ENCODE results near the gene CRIP2.

Gene CRIP2

GRCh38 chr14:105500726-105501101, 26.1 kb downstream of the CRIP2 start:
- no peak for DNase-seq

DNA sequence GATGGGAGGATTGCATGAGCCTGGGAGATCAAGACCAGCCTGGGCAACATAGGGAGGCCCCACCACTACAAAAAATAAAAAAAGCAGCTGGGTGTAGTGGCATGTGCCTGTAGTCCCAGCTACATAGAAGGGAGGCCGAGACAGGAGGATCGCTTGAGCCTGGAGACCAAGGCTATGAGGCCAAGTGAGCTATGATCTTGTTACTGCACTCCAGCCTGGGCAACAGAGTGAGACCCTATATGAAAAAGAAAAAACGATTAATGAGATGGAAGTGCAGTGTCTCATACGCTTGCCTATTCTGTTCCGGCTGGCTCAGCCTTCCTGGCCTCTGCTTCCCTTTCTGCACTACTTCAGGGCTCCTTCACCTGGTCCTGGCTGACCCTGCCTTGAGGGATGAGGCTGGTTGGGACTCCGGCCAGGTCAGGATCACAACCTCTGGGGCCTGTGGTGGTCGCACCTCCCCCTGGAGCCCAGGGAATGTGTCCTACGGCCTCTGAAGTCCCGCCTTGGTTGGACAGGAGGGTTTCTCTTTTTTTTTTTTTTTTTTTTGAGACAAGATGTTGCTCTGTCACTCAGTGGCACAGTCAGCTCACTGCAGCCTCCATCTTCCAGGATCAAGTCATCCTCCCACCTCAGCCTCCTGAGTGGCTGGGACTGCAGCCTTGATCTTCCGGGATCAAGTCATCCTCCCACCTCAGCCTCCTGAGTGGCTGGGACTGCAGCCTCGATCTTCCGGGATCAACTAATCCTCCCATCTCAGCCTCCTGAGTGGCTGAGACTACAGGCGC, 27.1 kb downstream of the CRIP2 start:
- DNase-seq = no peak

DNA sequence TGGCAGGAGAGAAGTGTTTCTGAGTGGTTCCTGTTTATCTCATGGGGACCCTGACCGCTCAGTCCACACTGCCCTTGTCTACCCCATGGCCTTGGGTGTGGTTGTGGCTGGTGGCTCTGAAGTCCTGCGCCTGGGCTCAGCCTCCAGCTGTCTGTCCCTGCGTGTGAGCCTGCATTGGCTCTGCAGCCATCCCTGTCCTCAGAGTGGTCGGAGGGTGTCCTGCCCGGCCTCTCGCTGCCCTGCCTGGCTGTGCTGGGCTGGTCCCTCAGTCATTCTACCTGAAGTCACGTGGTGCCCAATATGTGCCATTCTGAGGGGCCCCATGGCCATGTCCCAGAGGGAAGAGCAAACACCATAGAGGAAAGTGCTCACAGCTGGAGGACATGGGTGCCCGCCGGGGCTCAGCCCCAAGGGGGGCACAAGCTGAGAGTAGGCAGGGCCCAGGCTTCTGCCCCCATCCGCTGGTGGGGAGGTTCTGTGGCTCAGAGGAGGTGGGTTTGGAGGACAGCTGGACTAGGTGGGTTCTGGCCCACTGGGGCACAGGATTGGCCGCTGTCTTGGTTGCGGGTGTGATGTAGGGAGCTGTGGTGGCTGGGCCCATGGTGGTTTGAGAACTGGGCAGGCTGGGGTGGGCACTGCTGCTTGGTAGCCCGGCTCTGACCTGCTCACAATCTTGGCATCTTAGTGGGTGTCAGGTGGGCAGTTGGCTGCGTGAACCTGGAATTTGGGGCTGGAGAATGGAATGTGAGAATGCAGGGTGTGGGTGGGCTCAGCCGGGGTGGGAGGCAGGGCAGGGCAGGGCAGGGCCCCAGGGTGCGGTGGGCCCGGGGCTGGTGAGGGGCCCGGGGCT, 28.1 kb downstream of the CRIP2 start:
- no peak for DNase-seq

DNA sequence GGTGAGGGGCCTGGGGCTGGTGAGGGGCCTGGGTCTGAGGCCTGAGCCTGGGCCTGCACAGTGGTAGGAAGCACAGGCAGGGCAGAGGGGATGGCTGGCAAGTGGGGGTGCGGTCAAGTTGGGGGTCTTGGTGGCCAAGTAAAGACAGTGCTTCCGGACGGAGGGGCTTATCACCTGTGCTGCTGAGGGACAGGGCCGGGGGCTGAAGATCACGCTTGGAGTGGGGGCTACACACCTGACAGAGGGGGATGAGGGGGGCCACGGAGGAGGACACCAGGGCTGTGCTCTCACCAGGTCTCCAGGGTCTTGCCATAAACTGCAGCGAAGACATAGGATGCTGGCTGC, 28.6 kb downstream of the CRIP2 start:
- DNase-seq = no peak

- no peak for DNase-seq
Measured at GRCh38 chr14:105503935-105504692, 29.5 kb downstream of the CRIP2 start.

DNA sequence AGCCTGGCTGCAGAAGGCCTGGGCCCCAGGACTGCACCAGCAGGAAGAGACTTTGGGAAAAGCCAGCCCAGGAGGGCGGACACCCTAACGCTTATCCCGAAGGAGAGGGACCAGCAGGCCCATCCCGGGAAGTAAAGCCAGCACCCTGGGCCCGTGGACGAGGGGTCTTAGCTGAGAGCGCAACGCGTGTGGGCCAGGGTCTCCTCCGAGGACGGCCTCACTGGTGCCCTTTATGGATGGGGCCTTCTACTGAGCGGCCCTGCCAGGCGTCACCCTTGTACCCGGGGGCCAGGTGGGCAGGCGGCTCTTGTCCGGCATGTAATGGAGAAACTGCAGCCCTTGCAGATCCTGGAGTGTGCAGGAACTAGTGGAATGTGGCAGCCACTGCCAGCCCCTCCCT, 30.5 kb downstream of the CRIP2 start:
- no peak for DNase-seq

DNA sequence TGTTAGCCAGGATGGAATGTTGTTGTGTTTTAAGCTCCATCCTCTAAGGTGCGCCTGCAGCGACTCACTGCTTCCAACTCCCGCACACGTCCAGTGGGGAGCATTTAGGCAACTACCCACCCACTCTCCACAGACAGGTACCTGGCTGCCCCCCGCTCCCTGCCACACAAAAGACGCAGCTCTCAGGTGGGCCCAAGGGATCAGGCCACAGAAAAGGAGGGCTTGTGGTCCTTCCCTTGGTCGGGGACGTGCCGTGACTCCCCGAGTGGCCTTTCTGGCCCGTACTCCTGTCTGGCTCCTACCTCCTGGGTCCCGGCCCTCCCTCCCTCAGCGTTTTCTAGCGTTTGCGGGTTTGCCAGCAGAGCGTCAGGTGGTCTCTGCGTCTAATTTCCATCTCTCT, 32.6 kb downstream of the CRIP2 start:
- no peak for DNase-seq

GRCh38 chr14:105508069-105508468, 33.4 kb downstream of the CRIP2 start:
- no peak for DNase-seq

DNA sequence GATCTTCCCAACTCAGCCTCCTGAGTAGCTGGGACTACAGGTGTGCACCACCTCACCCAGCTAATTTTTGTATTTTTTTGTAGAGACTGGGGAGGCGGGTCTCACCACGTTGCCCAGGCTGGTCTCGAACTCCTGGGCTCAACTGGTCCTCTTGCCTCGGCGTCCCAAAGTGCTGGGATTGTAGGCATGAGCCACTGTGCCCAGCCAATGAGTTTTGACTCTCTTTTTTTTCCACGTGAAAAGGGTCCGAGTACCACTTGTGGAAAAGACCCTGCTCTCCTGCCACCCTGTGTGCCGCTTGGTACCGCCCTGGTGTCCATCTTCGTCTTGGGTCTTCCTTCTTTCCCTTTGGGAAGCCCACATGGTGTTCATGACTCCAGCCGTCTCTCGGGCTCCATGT, 34.0 kb downstream of the CRIP2 start:
- DNase-seq = no peak

- no peak for DNase-seq
Measured at GRCh38 chr14:105517096-105517495, 42.5 kb downstream of the CRIP2 start.

DNA sequence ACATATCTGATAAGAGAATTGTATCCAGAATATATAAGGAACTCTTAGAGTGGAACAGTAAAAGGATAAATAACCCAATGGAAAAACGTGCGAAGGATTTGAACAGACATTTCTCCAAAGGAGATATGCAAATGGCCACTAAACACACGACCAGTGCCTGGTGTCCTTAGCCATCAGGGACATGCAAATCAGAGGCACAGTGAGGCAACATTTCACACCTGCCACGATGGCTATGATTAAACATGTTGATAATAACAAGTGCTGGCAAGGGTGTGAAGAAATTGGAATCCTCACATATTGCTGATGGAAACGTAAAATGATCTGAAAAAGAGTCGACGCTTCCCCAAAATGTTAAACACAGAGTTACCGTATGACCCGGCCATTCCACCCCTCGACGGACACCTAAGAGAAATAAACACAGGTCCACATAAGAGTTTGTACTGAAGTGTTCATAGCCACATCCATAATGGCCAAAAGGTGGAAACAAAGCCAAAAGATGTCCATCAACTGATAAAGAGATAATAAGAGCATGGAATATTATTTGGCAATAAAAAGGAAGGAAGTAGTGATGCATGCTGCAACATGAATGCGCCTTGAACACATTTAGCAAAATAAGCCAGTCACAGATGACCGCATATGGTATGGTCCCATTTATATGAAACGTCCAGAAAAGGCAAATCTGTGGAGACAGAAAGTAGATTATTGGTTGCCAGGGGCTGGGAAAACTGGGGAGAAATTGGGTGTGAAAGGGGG, 45.5 kb downstream of the CRIP2 start:
- no peak for DNase-seq

DNA sequence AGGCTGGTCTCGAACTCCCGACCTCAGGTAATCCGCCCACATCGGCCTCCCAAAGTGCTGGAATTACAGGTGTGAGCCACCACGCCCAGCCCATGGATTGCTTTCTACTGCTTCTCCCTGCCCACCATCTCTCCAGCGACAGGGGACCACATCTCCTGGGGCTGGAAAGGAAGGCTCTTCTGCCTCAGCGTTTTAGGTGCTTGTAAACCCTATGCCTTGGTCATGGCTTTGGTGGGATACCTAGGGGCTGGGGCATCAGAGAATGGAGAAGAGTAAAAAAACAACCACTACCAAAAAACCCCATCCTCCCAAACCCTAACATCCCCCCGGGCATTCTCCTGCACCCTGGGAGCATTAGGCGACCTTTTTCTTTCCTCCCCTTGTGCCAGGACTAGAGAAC, 50.7 kb downstream of the CRIP2 start:
- DNase-seq = no peak

DNA sequence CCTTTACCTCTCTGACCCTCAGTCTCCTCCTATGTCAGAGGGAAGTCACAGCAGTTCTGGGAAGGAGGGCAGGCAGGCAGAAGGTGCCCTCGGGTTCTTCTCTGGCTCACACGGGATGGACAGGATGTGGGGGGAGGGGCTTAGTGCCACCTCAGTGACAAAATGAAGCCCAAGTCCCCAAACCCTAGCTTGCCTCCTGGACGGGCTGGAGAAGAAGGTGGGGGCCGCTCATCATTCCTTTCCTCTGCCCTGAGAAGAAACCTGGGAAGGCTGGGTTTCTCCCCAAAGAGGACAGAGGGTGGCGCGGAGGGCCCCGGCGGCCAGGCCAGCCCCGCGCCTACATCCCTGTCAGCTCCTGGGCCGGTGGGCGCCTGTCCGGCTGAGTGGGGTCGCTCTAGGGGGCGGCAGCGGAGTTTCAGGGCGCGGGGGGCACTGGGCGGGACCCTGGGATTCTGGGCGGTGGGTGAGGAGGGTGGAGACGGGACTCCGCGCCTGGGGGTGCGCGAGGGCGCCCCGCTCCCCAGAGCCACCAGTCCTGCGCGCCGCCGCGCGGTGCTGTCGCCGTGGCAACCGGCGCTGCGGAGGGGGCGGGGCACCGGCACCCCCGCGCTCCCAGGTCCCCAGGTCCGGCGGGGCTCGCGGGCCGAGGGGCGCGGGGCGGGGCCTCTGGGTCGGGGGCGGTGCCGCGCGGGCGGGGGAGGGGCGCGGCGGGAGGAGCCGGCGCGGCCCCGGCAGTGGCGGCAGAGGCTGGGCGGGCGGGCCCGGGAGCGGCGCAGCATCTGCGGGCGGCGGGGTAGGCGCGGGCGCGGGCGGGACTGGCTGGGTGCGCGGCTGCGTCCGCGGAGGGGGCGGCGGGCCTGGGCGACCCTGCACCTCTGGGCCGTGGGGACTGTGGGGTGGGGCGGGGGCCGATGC, 51.5 kb downstream of the CRIP2 start, which contains the start of gene TMEM121:
TSS of gene TMEM121 (plus strand) at position 723 of the 915 bp plus-strand sequence. CDS start 2,252 bp downstream, outside the sequence.
- no peak for DNase-seq

GRCh38 chr14:105526776-105527380, 52.3 kb downstream of the CRIP2 start:
- no peak for DNase-seq

GRCh38 chr14:105527381-105527825, 52.8 kb downstream of the CRIP2 start:
- no peak for DNase-seq

DNA sequence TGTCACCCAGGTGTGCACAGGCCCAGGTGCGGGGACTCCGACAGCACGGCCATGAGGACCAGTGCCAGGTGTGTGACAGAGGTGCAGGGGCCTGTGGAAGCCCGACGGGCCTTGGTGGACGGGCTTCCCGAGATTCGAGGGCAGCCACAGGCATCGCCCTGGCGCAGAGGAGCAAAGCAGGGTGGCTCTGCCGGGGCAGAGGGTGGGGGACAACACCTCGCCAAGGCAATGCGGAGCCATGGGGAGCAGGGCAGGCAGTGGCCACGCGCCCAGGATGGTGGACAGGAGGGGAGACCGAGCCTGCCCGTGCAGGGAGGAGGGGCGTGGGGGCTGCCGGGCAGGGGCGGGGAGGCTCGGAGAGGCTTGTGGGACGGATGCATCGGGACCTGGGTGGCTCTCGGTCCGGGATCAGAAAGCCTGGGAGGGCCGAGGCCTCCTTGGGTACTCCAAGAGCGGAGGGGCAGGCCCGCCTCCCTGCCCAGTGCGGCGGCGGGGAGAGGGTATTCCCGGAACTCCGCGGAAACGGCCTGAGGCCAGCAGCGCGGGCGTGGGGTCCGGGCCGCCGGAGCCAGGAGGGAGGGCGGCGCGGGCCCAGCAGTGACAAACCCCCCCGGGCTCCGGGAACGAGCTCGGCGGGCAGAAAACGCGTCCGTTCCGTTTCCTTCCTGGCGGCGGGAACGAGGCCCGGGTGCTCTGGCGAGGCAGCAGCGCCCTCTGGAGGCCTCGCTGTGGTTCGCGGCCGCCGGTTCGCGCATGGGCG, 53.4 kb downstream of the CRIP2 start:
- no peak for DNase-seq

- DNase-seq = no peak
Measured at GRCh38 chr14:105528586-105529318, 54.1 kb downstream of the CRIP2 start.

- DNase-seq = no peak
Measured at GRCh38 chr14:105529319-105529568, 54.6 kb downstream of the CRIP2 start.
